ENCODE results near the gene PPFIA1.

DNA sequence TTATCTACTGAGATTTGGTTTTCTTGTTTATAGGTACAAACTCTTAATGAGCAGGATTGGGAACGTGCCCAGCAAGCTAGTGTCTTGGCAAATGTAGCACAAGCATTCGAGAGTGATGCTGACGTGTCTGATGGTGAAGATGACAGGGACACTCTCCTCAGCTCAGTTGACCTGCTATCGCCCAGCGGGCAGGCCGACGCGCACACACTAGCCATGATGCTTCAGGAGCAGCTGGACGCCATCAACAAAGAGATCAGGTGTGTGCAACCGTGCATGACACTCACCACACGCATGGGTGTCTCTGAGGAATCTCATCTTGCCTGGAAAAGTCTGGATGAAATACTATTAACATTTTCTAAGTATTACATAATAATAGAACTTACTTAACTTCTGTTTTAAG, 73.1 kb downstream of the PPFIA1 start:
- TF ChIP-seq CTCF (IDR thresholded peaks at IDR 0.05) (no peak), ZBTB43 (CRISPR knock-in tag; IDR thresholded peaks at IDR 0.05) (no peak), IRF2 (CRISPR knock-in tag; IDR thresholded peaks at IDR 0.05; ENCODE audit: borderline replicate concordance, low read depth) (no peak), NFYB (CRISPR knock-in tag; conservative IDR thresholded peaks at IDR 0.05; ENCODE audit: low read depth) (no peak), ZNF423 (CRISPR knock-in tag; IDR thresholded peaks at IDR 0.05) (no peak), RORB (CRISPR knock-in tag; IDR thresholded peaks at IDR 0.05) (no peak), PREB (CRISPR knock-in tag; IDR thresholded peaks at IDR 0.05; ENCODE audit: borderline replicate concordance) (no peak)
- TF ChIP-seq, protein P1, sequence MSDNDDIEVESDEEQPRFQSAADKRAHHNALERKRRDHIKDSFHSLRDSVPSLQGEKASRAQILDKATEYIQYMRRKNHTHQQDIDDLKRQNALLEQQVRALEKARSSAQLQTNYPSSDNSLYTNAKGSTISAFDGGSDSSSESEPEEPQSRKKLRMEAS (CRISPR knock-in tag; IDR thresholded peaks at IDR 0.05): no peak
- TF ChIP-seq, protein P2, sequence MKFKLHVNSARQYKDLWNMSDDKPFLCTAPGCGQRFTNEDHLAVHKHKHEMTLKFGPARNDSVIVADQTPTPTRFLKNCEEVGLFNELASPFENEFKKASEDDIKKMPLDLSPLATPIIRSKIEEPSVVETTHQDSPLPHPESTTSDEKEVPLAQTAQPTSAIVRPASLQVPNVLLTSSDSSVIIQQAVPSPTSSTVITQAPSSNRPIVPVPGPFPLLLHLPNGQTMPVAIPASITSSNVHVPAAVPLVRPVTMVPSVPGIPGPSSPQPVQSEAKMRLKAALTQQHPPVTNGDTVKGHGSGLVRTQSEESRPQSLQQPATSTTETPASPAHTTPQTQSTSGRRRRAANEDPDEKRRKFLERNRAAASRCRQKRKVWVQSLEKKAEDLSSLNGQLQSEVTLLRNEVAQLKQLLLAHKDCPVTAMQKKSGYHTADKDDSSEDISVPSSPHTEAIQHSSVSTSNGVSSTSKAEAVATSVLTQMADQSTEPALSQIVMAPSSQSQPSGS (CRISPR knock-in tag; IDR thresholded peaks at IDR 0.05; ENCODE audit: borderline replicate concordance, low read depth): no peak

All from WTC11 (cell line).